Right lobe of liver (tissue), 4 donors: ENCODE data around the gene VPS13C.

Experiments used
- CTCF ChIP-seq, 4 donors: fragments of 200-600 bp in 3 of 4; fragments of 450-650 bp in 1 of 4; IDR thresholded peaks; one replicate each; pipeline versions ENCODE4 v1.5.1 to v1.8.0; 2016 to 2022; ENCODE audit warnings: antibody characterized with exemption in 4 of 4, mild to moderate bottlenecking in 2 of 4
- POLR2A ChIP-seq: fragments of 450-650 bp; IDR thresholded peaks from one replicate; pipeline ENCODE4 v1.6.1; 2017; ENCODE audit warnings: antibody characterized with exemption, mild to moderate bottlenecking
- donor health status: DM: no; HTN: no; CAD: no.
- donor health status: DM: no; HTN: no; CAD: no.
- donor health status: DM: no; HTN: yes; CAD: no.

- TF ChIP-seq CTCF (IDR thresholded peaks at IDR 0.05) (peak; percentile 69 to 79 (median 74)), POLR2A (no peak)
These were observed 11.6 kb upstream of the VPS13C start for GRCh38 chr15:62071711-62072308.
